GM23248 (cell line): ENCODE measurements around the gene TRIM65. TPM values are rescaled to one million over a fixed set of nuclear protein-coding genes. Genes with fewer than 3 reads are reported as not detected.
"Not testable (repeated sequence)": the region's sequence is repeated elsewhere in the genome, so short reads cannot be mapped to it uniquely, and the experiment has no call there.

ENCODE experiments used
- DNase-seq: peaks from one replicate; pipeline ENCODE4 v3.0.0-alpha.2; 2015
- H2AFZ ChIP-seq: fragments of 200-600 bp; sonication (generic); 2 replicates; pipeline ENCODE4 v1.6.1; 2016; ENCODE audit warnings: antibody characterized with exemption
- H3F3A ChIP-seq: fragments of 200-600 bp; sonication (generic); 2 replicates; pipeline ENCODE4 v1.6.1; 2016; ENCODE audit warnings: mild to moderate bottlenecking, antibody characterized with exemption, mixed run types; ENCODE audit not compliant: insufficient read depth
- H3K27ac ChIP-seq: fragments of 200-600 bp; sonication (generic); 2 replicates; pipeline ENCODE4 v1.5.1; 2016; ENCODE audit warnings: mild to moderate bottlenecking
- H3K27me3 ChIP-seq: fragments of 200-600 bp; sonication (generic); replicated peaks from 2 replicates; pipeline ENCODE4 v1.6.1; 2016; ENCODE audit warnings: mild to moderate bottlenecking; ENCODE audit not compliant: insufficient read depth
- H3K36me3 ChIP-seq: fragments of 200-600 bp; sonication (generic); 2 replicates; pipeline ENCODE4 v1.6.1; 2016; ENCODE audit warnings: low read depth, mild to moderate bottlenecking
- H3K4me1 ChIP-seq: fragments of 200-600 bp; sonication (generic); 2 replicates; pipeline ENCODE4 v1.6.1; 2016; ENCODE audit warnings: mild to moderate bottlenecking; ENCODE audit not compliant: insufficient read depth
- H3K4me2 ChIP-seq: fragments of 200-600 bp; sonication (generic); one replicate; pipeline ENCODE4 v1.6.1; 2016; ENCODE audit warnings: mild to moderate bottlenecking; ENCODE audit not compliant: unreplicated experiment
- H3K4me3 ChIP-seq: fragments of 200-600 bp; sonication (generic); 2 replicates; pipeline ENCODE4 v1.5.1; 2016; ENCODE audit warnings: mild to moderate bottlenecking
- H3K79me2 ChIP-seq: fragments of 200-600 bp; sonication (generic); 2 replicates; pipeline ENCODE4 v1.6.1; 2016; ENCODE audit warnings: mild to moderate bottlenecking; ENCODE audit not compliant: insufficient read depth
- H3K9ac ChIP-seq: fragments of 200-600 bp; sonication (generic); 2 replicates; pipeline ENCODE4 v1.6.1; 2016; ENCODE audit warnings: mild to moderate bottlenecking
- H3K9me2 ChIP-seq: fragments of 200-600 bp; sonication (generic); 2 replicates; pipeline ENCODE4 v1.6.1; 2016; ENCODE audit warnings: mixed run types, mild to moderate bottlenecking, moderate library complexity; ENCODE audit not compliant: insufficient read depth
- H3K9me3 ChIP-seq: fragments of 200-600 bp; sonication (generic); one replicate; pipeline ENCODE4 v1.6.1; 2017; ENCODE audit warnings: low read depth
- H4K20me1 ChIP-seq: fragments of 200-600 bp; sonication (generic); 2 replicates; pipeline ENCODE4 v1.6.0; 2016; ENCODE audit not compliant: insufficient read depth
- EZH2 ChIP-seq: fragments of 200-600 bp; sonication (generic); IDR thresholded peaks from 2 replicates; pipeline ENCODE4 v1.6.1; 2018; ENCODE audit warnings: antibody characterized with exemption, mild to moderate bottlenecking; ENCODE audit not compliant: insufficient read depth, poor library complexity, severe bottlenecking
- EZH2phosphoT487 ChIP-seq: fragments of 200-600 bp; sonication (generic); IDR thresholded peaks from 2 replicates; pipeline ENCODE4 v1.6.1; 2018; ENCODE audit warnings: antibody characterized with exemption, moderate library complexity, mild to moderate bottlenecking, low read depth; ENCODE audit not compliant: insufficient read depth
- WGBS, 2 experiments: methylation state at CpG; one replicate each; pipeline ENCODE4 v1.1.6; 2015 to 2017; ENCODE audit warnings: low lambda C conversion rate in 2 of 2, low coverage in 1 of 2; ENCODE audit errors: missing lambda C conversion rate in 2 of 2; 5-methylcytosine and 5-hydroxymethylcytosine counted together
- in situ Hi-C: fragments of 300-500 bp; cut with MboI; formaldehyde crosslinking; loops from 2 replicates; pipeline ENCODE4 v1.15.0; 2020
- polyA plus RNA-seq: library from polyadenylated mRNA; unstranded; fragments of >200 nt; fragmentation: Nextera tagmentation; extraction: Ambion mirVana; gene quantifications from 2 replicates; pipeline ENCODE4 v1.2.1, GENCODE V29; 2016
- total RNA-seq: library from RNA; depleted of rRNA; stranded (reverse); fragments of >200 nt; shearing (Covaris generic); gene quantifications from 2 replicates; pipeline ENCODE4 v1.2.3, GENCODE V29; 2014

The TRIM65 gene
- total and polyA plus RNA-seq, 2 experiments from 2014 or later, result 9.9 to 25.7 TPM

GRCh38 chr17:75873587-75874322 lies 23.0 kb downstream of the TRIM65 start:
- in situ Hi-C loops, result no loop called here
- peaks cover 6% of the 10 kb centered on the region; the same call in 1 of the 2 replicates for H3F3A ChIP-seq
- no peak overlapping the region for H2AFZ ChIP-seq
- no peaks in the 10 kb centered on the region for H3K36me3 ChIP-seq
- H3K9me2 ChIP-seq, result no peaks in the 10 kb centered on the region
- DNase-seq, result no peak
- no peaks in the 10 kb centered on the region for H3K79me2 ChIP-seq
- peaks cover 44% of the 10 kb centered on the region for H3K4me1 ChIP-seq
- WGBS, 2 experiments, result 52 to 55% methylated on average over 11 of the region's 11 CpGs
- no peak overlapping the region for H3K4me3 ChIP-seq
- no peak overlapping the region for H3K4me2 ChIP-seq
- no peaks in the 10 kb centered on the region for H3K9me3 ChIP-seq
- no peaks in the 10 kb centered on the region for H4K20me1 ChIP-seq
- H3K9ac ChIP-seq, result no peak overlapping the region
- no peak overlapping the region for H3K27ac ChIP-seq
- H3K27me3 ChIP-seq, result peaks cover 1% of the 10 kb centered on the region; the same call in 1 of the 2 replicates
- TF ChIP-seq EZH2phosphoT487, result no peak
- no peak for TF ChIP-seq EZH2

DNA sequence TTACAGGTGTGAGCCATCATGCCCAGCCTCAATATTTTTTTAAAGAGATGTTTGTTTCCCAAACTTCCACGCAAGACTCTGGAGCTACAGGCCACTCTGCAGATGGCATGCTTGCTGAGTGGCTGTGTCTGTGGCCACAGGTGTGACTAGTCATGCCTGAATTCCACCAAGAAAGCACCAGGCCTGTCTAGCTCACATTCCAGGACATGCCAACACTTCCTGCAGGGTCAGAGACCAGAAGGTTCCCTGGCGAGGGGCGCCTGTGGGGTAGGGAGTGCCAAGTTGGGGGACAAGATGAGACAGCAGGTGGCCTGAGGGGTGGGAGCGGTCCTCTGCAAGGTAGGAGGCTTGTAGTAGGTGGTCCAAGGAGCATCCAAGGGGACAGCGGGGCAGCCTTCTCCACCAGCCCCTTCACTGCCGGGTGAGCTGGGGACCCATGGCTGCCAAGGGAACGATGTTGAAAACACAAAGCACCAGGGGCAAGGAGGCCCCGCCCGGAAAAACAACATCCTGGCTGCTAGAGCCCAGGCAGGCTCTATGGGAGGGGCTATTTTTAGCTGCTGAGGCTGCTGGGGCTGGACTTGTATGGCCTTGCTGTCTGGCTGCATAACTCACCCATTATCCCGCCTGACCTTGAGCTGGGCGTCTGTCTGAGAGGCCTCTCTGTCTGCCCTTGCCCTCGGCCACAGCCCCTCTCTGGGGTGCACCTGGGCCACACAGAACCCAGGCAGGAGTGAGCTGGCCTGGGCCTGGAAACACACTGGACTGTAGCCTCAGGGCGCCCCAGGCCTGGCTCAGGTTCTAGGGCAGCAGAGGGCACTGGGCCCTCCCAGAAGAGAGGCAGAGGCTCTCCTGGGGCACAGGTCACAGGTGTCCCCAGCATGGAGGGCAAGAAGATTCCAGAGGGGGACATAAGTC lies 24.1 kb downstream of the TRIM65 start:
- 24 to 28% methylated on average over 12 to 13 of the region's 13 CpGs for WGBS, 2 experiments

DNA sequence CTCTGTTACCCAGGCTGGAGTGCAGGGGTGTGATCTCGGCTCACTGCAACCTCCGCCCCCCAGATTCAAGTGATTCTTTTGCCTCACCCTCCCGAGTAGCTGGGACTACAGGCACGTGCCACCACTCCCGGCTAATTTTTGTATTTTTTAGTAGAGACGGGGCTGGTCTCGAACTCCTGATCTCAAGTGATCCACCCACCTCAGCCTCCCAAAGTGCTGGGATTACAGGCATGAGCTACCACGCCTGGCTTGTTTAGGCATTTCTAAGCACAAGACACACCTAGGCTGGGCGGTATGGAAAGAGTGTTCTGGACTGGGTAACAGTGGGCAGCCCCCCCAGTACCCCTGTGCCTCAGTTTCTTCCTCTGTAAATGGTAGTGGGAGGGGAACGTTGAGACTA lies 26.5 kb downstream of the TRIM65 start:
- peak overlapping the region; percentile 77; the same call in 1 of the 2 replicates for H3K27ac ChIP-seq
- H3K9ac ChIP-seq, result peak overlapping the region; percentile 69

More for the DNA sequence above, 24.1 kb downstream of the TRIM65 start:
- no peaks in the 10 kb centered on the region for H3K9me2 ChIP-seq
- H4K20me1 ChIP-seq, result no peaks in the 10 kb centered on the region
- peak overlapping the region; percentile 61 for H3K27ac ChIP-seq
- in situ Hi-C loops, result no loop called here
- H3K4me1 ChIP-seq, result peaks cover 45% of the 10 kb centered on the region
- H3K4me2 ChIP-seq, result no peak overlapping the region
- peak; percentile 93 for DNase-seq
- H3K9ac ChIP-seq, result peak overlapping the region; percentile 67
- no peak overlapping the region for H3K4me3 ChIP-seq
- H2AFZ ChIP-seq, result peak overlapping the region; percentile 40
- no peaks in the 10 kb centered on the region for H3K36me3 ChIP-seq
- H3F3A ChIP-seq, result peaks cover 6% of the 10 kb centered on the region; the same call in 1 of the 2 replicates
- H3K9me3 ChIP-seq, result no peaks in the 10 kb centered on the region
- no peaks in the 10 kb centered on the region for H3K79me2 ChIP-seq
- no peak for TF ChIP-seq EZH2
- TF ChIP-seq EZH2phosphoT487, result no peak
- H3K27me3 ChIP-seq, result no peaks in the 10 kb centered on the region

GRCh38 chr17:75869282-75870141 lies 27.2 kb downstream of the TRIM65 start:
- H3K27me3 ChIP-seq, result no peaks in the 10 kb centered on the region
- H3K4me2 ChIP-seq, result peak overlapping the region; percentile 25

More for the DNA sequence above, 26.5 kb downstream of the TRIM65 start:
- peaks cover 25% of the 10 kb centered on the region for H3K4me1 ChIP-seq
- H3K36me3 ChIP-seq, H3K79me2 ChIP-seq, H4K20me1 ChIP-seq, in situ Hi-C loops, DNase-seq, H3K9me2 ChIP-seq, H3F3A ChIP-seq, H3K27me3 ChIP-seq, H3K9me3 ChIP-seq, H3K4me3 ChIP-seq: not testable (repeated sequence)
- WGBS, 2 experiments, result 37 to 47% methylated on average over 8 to 10 of the region's 10 CpGs
- H3K4me2 ChIP-seq, result peak overlapping the region; percentile 25
- H2AFZ ChIP-seq, result peak overlapping the region; percentile 78

GRCh38 chr17:75868730-75869281 lies 27.9 kb downstream of the TRIM65 start:
- H4K20me1 ChIP-seq, H3K9me3 ChIP-seq, H3K4me3 ChIP-seq, H3K9me2 ChIP-seq, in situ Hi-C loops, H3K79me2 ChIP-seq, H3F3A ChIP-seq, H3K36me3 ChIP-seq, H3K27me3 ChIP-seq, DNase-seq: not testable (repeated sequence)
- H3K4me1 ChIP-seq, result peaks cover 33% of the 10 kb centered on the region
- WGBS, 2 experiments, result 62 to 65% methylated on average over 12 of the region's 12 CpGs
- peak overlapping the region; percentile 77 for H3K27ac ChIP-seq
- H3K9ac ChIP-seq, result peak overlapping the region; percentile 69
- H3K4me2 ChIP-seq, result peak overlapping the region; percentile 25
- H2AFZ ChIP-seq, result peak overlapping the region; percentile 78

More at GRCh38 chr17:75869282-75870141, 27.2 kb downstream of the TRIM65 start:
- H3K79me2 ChIP-seq, result no peaks in the 10 kb centered on the region
- no peaks in the 10 kb centered on the region for H3K36me3 ChIP-seq
- in situ Hi-C loops, result no loop called here
- peak overlapping the region; percentile 78 for H2AFZ ChIP-seq
- no peak for TF ChIP-seq EZH2
- no peak for TF ChIP-seq EZH2phosphoT487
- peak overlapping the region; percentile 77 for H3K27ac ChIP-seq
- H3K9me2 ChIP-seq, result no peaks in the 10 kb centered on the region
- WGBS, 2 experiments, result 16 to 19% methylated on average over 20 to 23 of the region's 23 CpGs
- peak overlapping the region; percentile 69 for H3K9ac ChIP-seq
- 0 out of 2 replicates have a peak overlapping the region, but pooled peaks have one; percentile 17 for H3K4me3 ChIP-seq
- H3K4me1 ChIP-seq, result peaks cover 28% of the 10 kb centered on the region
- DNase-seq, result peak; percentile 84
- H3K9me3 ChIP-seq, result no peaks in the 10 kb centered on the region
- no peaks in the 10 kb centered on the region for H4K20me1 ChIP-seq
- peaks cover 6% of the 10 kb centered on the region; the same call in 1 of the 2 replicates for H3F3A ChIP-seq
